ENCODE data around the gene ALK. TPM values are rescaled to one million over a fixed set of nuclear protein-coding genes. Genes with fewer than 3 reads are reported as not detected.
"Not testable (repeated sequence)": the region's sequence is repeated elsewhere in the genome, so short reads cannot be mapped to it uniquely, and the experiment has no call there.

The ALK gene
- polyA plus RNA-seq, 3 donors = not detected

DNA sequence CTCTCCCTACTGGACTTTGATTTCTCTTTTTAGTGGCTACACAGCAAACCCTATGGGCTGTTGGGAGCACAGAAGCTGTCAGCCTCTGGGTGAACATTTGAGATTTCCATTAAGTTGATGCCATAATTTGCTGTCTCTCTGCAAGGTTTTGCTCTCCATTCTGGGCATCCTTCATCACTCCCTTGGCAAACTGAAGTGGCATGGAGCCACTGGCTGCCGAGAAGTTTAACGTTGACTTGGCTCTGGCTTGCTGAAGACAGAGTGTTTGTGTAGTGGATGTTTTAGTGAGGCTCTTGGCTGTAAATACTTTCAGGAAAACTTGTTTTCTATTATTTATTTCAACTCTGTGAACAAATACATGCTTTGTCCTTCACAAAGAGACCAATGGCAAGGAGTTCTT, 91.5 kb downstream of the ALK start:
- H3K4me1 ChIP-seq (ENCODE audit: control insufficient read depth in 1 of 2, insufficient read depth in 2 of 2, low read length in 2 of 2) = no peaks in the 10 kb centered on the region
- H4K20me1 ChIP-seq (ENCODE audit: insufficient read depth, low read length) = no peaks in the 10 kb centered on the region
- H3K79me2 ChIP-seq (ENCODE audit: insufficient read depth, low read length) = no peaks in the 10 kb centered on the region
- Mint-ChIP-seq H3K27me3 (ENCODE audit: low read depth in 3 of 3) (peaks cover 0 to 2% (median 0%) of the 10 kb centered on the region in 3 donors), H3K9me3 (peaks cover 4 to 22% (median 8%) of the 10 kb centered on the region in 7 donors), H3K36me3 (no peaks in the 10 kb centered on the region), H3K4me3 (no peak overlapping the region), H3K4me1 (no peaks in the 10 kb centered on the region), H3K27ac (peak overlapping the region in 1 of 7 donors; percentile 26)
- intact Hi-C loops (cut with micrococcal nuclease) = no loop called here
- no peak overlapping the region for H3K4me2 ChIP-seq (replicated peaks; ENCODE audit: extremely low read depth, low read length, poor library complexity, severe bottlenecking)
- no peak overlapping the region for H2AFZ ChIP-seq (ENCODE audit: insufficient read depth, low read depth, low read length, poor library complexity, severe bottlenecking)
- TF ChIP-seq, protein P1, sequence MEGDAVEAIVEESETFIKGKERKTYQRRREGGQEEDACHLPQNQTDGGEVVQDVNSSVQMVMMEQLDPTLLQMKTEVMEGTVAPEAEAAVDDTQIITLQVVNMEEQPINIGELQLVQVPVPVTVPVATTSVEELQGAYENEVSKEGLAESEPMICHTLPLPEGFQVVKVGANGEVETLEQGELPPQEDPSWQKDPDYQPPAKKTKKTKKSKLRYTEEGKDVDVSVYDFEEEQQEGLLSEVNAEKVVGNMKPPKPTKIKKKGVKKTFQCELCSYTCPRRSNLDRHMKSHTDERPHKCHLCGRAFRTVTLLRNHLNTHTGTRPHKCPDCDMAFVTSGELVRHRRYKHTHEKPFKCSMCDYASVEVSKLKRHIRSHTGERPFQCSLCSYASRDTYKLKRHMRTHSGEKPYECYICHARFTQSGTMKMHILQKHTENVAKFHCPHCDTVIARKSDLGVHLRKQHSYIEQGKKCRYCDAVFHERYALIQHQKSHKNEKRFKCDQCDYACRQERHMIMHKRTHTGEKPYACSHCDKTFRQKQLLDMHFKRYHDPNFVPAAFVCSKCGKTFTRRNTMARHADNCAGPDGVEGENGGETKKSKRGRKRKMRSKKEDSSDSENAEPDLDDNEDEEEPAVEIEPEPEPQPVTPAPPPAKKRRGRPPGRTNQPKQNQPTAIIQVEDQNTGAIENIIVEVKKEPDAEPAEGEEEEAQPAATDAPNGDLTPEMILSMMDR (IDR thresholded peaks at IDR 0.05) = no peak
- H3K9ac ChIP-seq (ENCODE audit: insufficient read depth, low read length, poor library complexity, severe bottlenecking) = no peak overlapping the region
- no peak overlapping the region for H3K27ac ChIP-seq (ENCODE audit: low read depth in 1 of 2, low read length in 2 of 2)
- no peak for DNase-seq
- no CpG with 5 or more reads among the region's 2 CpGs for WGBS (ENCODE audit: insufficient coverage)
- H3K36me3 ChIP-seq (replicated peaks in 1 of 2; ENCODE audit: control insufficient read depth in 1 of 2, insufficient read depth in 2 of 2, low read length in 2 of 2) = no peaks in the 10 kb centered on the region
- H3K4me3 ChIP-seq (replicated peaks in 1 of 3; ENCODE audit: low read depth in 2 of 3, low read length in 3 of 3) = no peak overlapping the region
- H3K9me3 ChIP-seq (replicated peaks in 1 of 2; ENCODE audit: control insufficient read depth in 1 of 2, insufficient read depth in 1 of 2, low read length in 2 of 2) = peaks cover 8 to 9% of the 10 kb centered on the region in 2 donors
- H3K27me3 ChIP-seq (ENCODE audit: control insufficient read depth in 2 of 2, insufficient read depth in 2 of 2, low read length in 2 of 2) = no peaks in the 10 kb centered on the region

DNA sequence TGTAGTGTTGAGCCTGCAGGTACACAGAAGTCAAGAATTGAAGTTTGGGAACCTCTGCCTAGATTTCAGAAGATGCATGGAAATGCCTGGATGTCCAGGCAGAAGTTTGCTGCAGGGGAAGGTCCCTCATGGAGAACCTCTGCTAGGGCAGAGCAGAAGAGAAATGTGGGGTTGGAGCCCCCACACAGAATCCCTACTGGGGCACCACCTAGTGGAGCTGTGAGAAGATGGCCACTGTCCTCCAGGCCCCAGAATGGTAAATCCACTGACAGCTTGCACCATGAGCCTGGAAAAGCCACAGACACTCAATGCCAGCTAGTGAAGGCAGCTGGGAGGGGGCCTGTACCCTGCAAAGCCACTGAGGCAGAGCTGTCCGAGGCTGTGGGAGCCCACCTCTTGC, 97.2 kb downstream of the ALK start:
- intact Hi-C loops (cut with micrococcal nuclease); DNase-seq; H3K4me1 Mint-ChIP-seq; H4K20me1 ChIP-seq (ENCODE audit: insufficient read depth, low read length); H3K4me3 ChIP-seq (replicated peaks in 1 of 3; ENCODE audit: low read depth in 2 of 3, low read length in 3 of 3); H3K79me2 ChIP-seq (ENCODE audit: insufficient read depth, low read length); H3K36me3 Mint-ChIP-seq; H2AFZ ChIP-seq (ENCODE audit: insufficient read depth, low read depth, low read length, poor library complexity, severe bottlenecking); H3K27ac ChIP-seq (ENCODE audit: low read depth in 1 of 2, low read length in 2 of 2); H3K27me3 ChIP-seq (ENCODE audit: control insufficient read depth in 2 of 2, insufficient read depth in 2 of 2, low read length in 2 of 2); H3K4me3 Mint-ChIP-seq; H3K27me3 Mint-ChIP-seq (ENCODE audit: low read depth in 3 of 3); H3K4me1 ChIP-seq (ENCODE audit: control insufficient read depth in 1 of 2, insufficient read depth in 2 of 2, low read length in 2 of 2); H3K36me3 ChIP-seq (replicated peaks in 1 of 2; ENCODE audit: control insufficient read depth in 1 of 2, insufficient read depth in 2 of 2, low read length in 2 of 2); H3K27ac Mint-ChIP-seq; H3K9ac ChIP-seq (ENCODE audit: insufficient read depth, low read length, poor library complexity, severe bottlenecking); H3K4me2 ChIP-seq (replicated peaks; ENCODE audit: extremely low read depth, low read length, poor library complexity, severe bottlenecking): not testable (repeated sequence)
- 60% methylated on average over 1 of the region's 1 CpG for WGBS (ENCODE audit: insufficient coverage)
- H3K9me3 Mint-ChIP-seq = peaks cover 2 to 29% (median 3%) of the 10 kb centered on the region in 7 donors
- peaks cover 0 to 13% of the 10 kb centered on the region in 2 donors for H3K9me3 ChIP-seq (replicated peaks in 1 of 2; ENCODE audit: control insufficient read depth in 1 of 2, insufficient read depth in 1 of 2, low read length in 2 of 2)

Measured in CD14-positive monocyte (primary cell).